AG08395 (cell line): Measurements from ENCODE around the gene CDT1.
"Not testable (repeated sequence)": the region's sequence is repeated elsewhere in the genome, so short reads cannot be mapped to it uniquely, and the experiment has no call there.

Experiments
- DNase-seq: peaks from one replicate; pipeline ENCODE4 v3.0.0; 2012; ENCODE audit warnings: mixed read lengths, low spot score

The CDT1 gene

GRCh38 chr16:88769617-88770460 lies 33.8 kb upstream of the CDT1 start:
- no peak for DNase-seq

GRCh38 chr16:88770461-88771293 lies 32.9 kb upstream of the CDT1 start:
- DNase-seq: peak; percentile 36

- DNase-seq: no peak
Measured at GRCh38 chr16:88771294-88771772, 32.3 kb upstream of the CDT1 start.

- DNase-seq: not testable (repeated sequence)
Measured at GRCh38 chr16:88771781-88772180, 31.8 kb upstream of the CDT1 start.

GRCh38 chr16:88772871-88773811 lies 30.4 kb upstream of the CDT1 start:
- DNase-seq: peak; percentile 96

GRCh38 chr16:88773812-88774291 lies 29.7 kb upstream of the CDT1 start:
- peak; percentile 85 for DNase-seq

- DNase-seq: no peak
Measured at GRCh38 chr16:88774544-88775393, 28.8 kb upstream of the CDT1 start.

GRCh38 chr16:88775825-88776224 lies 27.8 kb upstream of the CDT1 start:
- no peak for DNase-seq

GRCh38 chr16:88777471-88778270 lies 25.9 kb upstream of the CDT1 start:
- DNase-seq: no peak

- no peak for DNase-seq
Measured at GRCh38 chr16:88778271-88778525, 25.4 kb upstream of the CDT1 start.

GRCh38 chr16:88778541-88779065 lies 25.0 kb upstream of the CDT1 start:
- no peak for DNase-seq

- DNase-seq: no peak
Measured at GRCh38 chr16:88779406-88780141, 24.0 kb upstream of the CDT1 start.

- no peak for DNase-seq
Measured at GRCh38 chr16:88780142-88781062, 23.2 kb upstream of the CDT1 start.

- no peak for DNase-seq
Measured at GRCh38 chr16:88781140-88782077, 22.2 kb upstream of the CDT1 start.

GRCh38 chr16:88782454-88783390 lies 20.9 kb upstream of the CDT1 start:
- peak; percentile 80 for DNase-seq
